Epithelial cell of esophagus (primary cell): ENCODE results near the gene NALCN.
A peak's percentile ranks its signal among the peaks of the same experiment; 100 is the strongest.

Source experiments
- DNase-seq: peaks from one replicate; pipeline ENCODE4 v3.0.0; 2010; ENCODE audit warnings: low read depth
- H3K4me3 ChIP-seq: 2 replicates; pipeline ENCODE4 v1.5.1; 2011; ENCODE audit warnings: mild to moderate bottlenecking, low read length, control low read depth
- TF ChIP-seq, protein P1 (sequence below): IDR thresholded peaks from 2 replicates; pipeline ENCODE4 v1.5.1; 2011; ENCODE audit warnings: low read depth, mild to moderate bottlenecking, low read length, control low read depth, inconsistent platforms; ENCODE audit not compliant: insufficient read depth; ENCODE audit errors: missing control alignments

Gene NALCN

DNA sequence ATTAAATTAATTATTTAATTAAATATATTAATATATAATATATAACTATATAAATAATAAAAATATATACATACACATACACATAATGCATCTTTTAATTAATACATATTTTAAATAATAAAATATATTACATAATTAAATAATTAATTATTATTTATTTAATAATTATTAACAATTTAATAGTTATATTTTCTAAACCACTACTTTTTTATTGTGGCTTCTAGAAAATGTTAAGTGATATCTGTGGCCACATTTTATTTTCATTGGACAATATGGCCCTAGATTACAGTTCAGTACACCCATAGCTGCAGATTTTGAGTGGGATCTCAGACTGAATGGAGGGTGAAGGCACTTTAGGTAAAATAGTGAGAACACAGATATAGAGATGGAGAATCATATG, 335.7 kb downstream of the NALCN start:
- no peak for DNase-seq
- H3K4me3 ChIP-seq: no peak overlapping the region
- TF ChIP-seq, protein P1, sequence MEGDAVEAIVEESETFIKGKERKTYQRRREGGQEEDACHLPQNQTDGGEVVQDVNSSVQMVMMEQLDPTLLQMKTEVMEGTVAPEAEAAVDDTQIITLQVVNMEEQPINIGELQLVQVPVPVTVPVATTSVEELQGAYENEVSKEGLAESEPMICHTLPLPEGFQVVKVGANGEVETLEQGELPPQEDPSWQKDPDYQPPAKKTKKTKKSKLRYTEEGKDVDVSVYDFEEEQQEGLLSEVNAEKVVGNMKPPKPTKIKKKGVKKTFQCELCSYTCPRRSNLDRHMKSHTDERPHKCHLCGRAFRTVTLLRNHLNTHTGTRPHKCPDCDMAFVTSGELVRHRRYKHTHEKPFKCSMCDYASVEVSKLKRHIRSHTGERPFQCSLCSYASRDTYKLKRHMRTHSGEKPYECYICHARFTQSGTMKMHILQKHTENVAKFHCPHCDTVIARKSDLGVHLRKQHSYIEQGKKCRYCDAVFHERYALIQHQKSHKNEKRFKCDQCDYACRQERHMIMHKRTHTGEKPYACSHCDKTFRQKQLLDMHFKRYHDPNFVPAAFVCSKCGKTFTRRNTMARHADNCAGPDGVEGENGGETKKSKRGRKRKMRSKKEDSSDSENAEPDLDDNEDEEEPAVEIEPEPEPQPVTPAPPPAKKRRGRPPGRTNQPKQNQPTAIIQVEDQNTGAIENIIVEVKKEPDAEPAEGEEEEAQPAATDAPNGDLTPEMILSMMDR: no peak

DNA sequence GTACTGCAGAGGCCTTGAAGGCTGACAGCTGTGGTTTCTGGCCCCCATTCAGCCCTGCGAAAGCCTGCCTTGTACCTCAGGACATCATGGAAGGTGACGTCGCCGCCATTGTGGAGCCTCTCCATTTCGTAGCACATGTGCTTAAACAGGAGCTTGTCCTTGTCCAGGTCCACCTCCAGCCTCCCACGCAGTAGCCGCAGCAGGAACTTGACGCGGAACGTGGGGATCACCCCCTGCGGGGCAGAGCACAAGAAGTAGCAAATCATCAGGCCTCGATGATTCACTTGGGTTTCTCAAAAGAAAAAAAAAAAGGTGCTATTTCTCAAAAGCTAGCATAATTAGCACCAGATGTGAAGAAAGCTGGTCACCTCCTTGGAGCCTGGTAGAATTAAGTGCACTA, 351.0 kb downstream of the NALCN start:
- no peak for DNase-seq
- TF ChIP-seq, protein P1: no peak
- H3K4me3 ChIP-seq: no peak overlapping the region

DNA sequence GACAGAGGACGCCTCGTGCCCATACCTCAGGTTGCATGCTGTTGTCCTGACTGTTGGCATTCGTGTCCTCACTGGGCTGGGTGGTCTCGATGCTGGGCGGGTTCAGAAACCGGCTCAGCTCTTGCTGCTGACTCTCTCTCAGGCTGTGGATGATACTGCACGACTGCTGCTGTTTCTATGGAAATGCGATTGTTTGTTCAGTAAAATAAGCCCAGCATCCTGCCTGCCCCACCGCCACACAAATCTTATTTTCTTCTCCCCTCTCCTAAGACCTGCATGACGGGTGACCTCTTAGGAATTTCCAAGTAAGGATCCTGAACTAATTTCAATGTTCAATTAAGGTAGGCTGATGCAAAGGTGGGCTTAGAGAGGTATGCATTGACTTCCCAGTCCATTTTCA, 356.5 kb downstream of the NALCN start:
- no peak for DNase-seq
- H3K4me3 ChIP-seq: no peak overlapping the region
- TF ChIP-seq, protein P1: no peak

DNA sequence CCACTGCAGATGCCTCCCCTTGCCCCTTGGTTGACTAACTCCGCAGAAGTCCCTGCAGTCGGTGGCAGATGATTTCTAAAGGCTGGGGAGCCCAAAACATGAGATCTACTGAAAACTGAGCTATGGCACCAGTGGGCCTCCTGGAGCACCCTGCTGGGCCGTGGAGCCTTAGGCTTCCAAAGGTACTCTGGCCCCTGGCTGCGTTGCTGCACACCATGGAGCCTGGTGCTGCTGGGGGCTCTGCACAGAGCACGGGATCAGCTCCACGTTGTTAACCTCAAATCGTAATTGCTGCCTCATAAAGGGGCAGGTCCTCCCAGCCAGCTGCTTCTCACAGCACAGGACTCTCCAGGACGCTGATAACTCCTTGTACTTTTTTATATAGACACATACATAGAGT, 357.5 kb downstream of the NALCN start:
- TF ChIP-seq, protein P1: no peak
- no peak for DNase-seq
- H3K4me3 ChIP-seq: no peak overlapping the region

DNA sequence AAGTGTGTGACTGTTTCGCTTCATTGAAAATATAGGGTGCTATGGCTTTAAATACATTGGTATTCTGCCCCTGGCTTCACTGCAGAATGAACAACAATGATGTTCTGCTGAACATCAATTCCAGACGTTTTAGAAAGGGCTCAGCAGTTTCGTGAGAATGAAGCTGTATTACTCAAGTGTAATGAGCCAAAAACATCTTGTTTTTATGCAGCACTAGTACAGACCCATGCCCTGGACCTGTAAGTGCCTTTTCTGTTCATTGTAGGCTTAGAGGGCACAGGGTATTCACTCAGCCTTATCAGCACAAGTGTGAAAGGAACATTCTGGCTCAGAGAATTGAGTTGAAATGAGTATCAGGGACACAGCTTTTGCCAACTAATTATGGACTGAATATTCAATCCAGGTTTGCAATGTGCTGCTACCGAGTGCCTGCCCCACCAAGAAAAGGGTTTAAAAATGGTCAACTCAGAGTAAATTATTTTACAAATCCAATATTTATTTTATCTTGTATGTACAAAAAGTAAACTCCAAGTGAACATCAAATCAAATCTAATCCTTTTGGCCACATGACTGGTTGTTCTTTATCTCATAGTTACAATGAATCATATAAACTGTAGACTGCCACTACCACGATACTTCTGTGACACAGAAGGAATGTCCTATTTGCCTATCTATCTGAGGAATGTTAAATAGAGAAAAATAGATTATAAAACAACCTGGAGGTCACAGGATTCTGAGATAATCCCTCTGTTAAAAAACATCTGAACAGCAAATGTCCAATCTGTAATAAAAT, 362.8 kb downstream of the NALCN start:
- no peak overlapping the region for H3K4me3 ChIP-seq
- no peak for DNase-seq
- TF ChIP-seq, protein P1: no peak

DNA sequence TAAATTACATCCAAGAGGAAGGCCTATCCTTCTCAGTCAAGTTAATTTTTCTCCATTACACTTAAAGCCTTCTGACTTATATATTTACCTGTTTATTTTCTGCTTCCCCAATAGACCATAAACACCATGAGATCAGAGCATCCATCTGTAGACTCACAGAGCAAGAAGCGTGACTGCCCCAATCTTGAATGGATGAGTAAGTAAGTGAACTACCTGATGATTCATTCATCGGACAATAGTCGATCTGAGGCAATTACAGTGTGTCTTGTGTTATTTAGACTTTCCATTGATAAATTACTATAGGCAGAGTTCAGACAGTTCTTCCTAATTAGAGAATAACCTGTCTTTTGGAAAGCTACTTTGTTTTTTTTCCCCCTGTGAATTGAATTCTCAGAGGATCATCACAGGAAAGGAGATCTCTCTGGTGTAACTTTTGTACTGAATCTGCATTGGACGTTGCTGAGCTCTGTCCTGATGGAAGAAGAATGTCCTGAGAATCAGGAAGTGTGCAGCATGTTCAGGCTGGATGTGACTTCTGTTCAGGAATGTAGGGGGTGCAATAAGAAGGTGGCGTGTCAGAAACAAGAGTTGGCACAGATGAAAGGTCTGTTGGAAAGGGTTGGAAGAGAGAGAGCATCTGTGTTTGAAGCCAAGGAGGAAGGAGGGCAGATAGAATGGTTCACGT, 367.0 kb downstream of the NALCN start:
- TF ChIP-seq, protein P1: no peak
- peak; percentile 86 for DNase-seq
- no peak overlapping the region for H3K4me3 ChIP-seq
